ENCODE results near the gene PTAFR. TPM values are rescaled to one million over a fixed set of nuclear protein-coding genes. Genes with fewer than 3 reads are reported as not detected.

PTAFR gene
- total RNA-seq, 1 donor from 2014 or later, result 0.08 TPM

DNA sequence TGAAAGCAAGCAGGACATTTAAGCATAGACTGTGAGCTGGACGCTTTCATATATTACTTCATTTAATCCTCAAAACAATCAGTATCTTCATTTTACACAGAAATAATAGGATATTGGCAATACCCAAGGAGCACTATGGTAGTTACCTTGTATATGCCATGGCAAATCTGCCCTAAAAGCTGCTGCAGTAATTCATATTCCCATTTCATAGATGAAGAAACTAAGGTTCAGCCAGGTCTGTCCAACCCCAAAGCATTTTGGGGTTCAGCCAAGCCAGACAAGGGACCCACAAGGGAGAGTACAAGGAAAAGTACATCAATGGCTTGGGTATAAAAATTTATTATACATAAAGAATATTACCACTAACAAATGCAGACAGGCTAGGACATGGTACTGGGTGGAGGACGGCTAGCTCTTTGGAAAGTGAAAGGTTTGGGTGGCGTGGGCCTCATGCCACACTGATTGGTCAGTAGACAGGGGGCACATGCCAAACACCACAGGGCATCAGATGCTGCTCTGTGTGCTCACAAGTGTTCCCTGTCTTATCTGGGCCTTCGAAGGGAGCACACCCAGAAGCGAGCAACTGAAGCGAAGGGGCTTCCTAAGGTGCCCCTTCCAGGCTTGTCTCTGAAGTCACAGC, 23.9 kb upstream of the PTAFR start:
- H3K4me3 Mint-ChIP-seq (ENCODE audit: unreplicated experiment), result no peak overlapping the region
- DNase-seq (ENCODE audit: extremely low spot score, unreplicated experiment), result no peak
- TF ChIP-seq, protein P1, sequence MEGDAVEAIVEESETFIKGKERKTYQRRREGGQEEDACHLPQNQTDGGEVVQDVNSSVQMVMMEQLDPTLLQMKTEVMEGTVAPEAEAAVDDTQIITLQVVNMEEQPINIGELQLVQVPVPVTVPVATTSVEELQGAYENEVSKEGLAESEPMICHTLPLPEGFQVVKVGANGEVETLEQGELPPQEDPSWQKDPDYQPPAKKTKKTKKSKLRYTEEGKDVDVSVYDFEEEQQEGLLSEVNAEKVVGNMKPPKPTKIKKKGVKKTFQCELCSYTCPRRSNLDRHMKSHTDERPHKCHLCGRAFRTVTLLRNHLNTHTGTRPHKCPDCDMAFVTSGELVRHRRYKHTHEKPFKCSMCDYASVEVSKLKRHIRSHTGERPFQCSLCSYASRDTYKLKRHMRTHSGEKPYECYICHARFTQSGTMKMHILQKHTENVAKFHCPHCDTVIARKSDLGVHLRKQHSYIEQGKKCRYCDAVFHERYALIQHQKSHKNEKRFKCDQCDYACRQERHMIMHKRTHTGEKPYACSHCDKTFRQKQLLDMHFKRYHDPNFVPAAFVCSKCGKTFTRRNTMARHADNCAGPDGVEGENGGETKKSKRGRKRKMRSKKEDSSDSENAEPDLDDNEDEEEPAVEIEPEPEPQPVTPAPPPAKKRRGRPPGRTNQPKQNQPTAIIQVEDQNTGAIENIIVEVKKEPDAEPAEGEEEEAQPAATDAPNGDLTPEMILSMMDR (IDR thresholded peaks at IDR 0.05), result no peak
- H3K9me3 Mint-ChIP-seq (ENCODE audit: unreplicated experiment), result no peaks in the 10 kb centered on the region
- no peaks in the 10 kb centered on the region for H3K4me1 Mint-ChIP-seq (ENCODE audit: unreplicated experiment)
- peaks cover 38% of the 10 kb centered on the region for H3K36me3 Mint-ChIP-seq (ENCODE audit: unreplicated experiment)
- no peaks in the 10 kb centered on the region for H3K27me3 Mint-ChIP-seq (ENCODE audit: unreplicated experiment)
- no peak overlapping the region for H3K27ac Mint-ChIP-seq (ENCODE audit: unreplicated experiment)

DNA sequence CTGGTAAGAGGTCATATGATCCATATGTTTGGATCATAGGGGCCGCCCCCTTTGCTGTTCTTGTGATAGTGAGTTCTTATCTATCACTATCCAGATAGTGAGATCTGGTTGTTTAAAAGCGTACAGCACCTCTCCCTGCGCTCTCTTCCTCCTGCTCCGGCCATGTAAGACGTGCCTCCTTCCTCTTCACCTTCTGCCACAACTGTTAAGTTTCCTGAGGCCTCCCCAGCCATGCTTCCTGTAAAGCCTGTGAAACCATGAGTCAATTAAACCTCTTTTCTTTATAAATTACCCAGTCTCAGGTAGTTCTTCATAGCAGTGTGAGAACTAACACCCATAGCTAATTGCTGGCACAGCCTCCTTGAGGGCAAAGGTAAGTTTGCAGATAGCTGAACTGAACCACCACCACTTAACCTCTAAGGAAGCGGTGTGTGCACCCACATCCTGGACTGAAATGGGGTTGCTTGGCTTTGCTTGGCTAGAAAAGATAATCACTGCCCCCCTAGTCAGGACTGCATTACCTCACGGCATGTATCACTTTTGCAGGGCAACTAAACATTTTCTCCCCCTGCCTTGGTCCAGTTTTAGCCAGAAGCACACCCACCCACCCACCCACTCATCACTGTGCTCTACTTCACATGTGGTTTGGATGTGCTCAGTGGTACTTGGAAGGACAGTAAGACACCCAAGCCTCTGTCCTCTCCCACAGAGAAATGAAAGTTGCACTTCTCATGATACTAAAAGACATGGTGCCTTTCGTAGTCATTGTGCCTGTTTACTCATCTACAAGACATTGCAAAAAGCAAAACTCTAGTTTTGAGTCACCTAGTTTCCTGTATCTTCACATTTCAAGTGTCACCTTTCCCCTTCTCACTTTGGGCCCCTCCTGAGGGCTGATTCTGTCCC, 23.1 kb upstream of the PTAFR start:
- DNase-seq (ENCODE audit: extremely low spot score, unreplicated experiment), result no peak
- no peaks in the 10 kb centered on the region for H3K9me3 Mint-ChIP-seq (ENCODE audit: unreplicated experiment)
- TF ChIP-seq, protein P1 (IDR thresholded peaks at IDR 0.05), result no peak
- no peaks in the 10 kb centered on the region for H3K4me1 Mint-ChIP-seq (ENCODE audit: unreplicated experiment)
- H3K36me3 Mint-ChIP-seq (ENCODE audit: unreplicated experiment), result peaks cover 32% of the 10 kb centered on the region
- no peaks in the 10 kb centered on the region for H3K27me3 Mint-ChIP-seq (ENCODE audit: unreplicated experiment)
- no peak overlapping the region for H3K27ac Mint-ChIP-seq (ENCODE audit: unreplicated experiment)
- H3K4me3 Mint-ChIP-seq (ENCODE audit: unreplicated experiment), result no peak overlapping the region

DNA sequence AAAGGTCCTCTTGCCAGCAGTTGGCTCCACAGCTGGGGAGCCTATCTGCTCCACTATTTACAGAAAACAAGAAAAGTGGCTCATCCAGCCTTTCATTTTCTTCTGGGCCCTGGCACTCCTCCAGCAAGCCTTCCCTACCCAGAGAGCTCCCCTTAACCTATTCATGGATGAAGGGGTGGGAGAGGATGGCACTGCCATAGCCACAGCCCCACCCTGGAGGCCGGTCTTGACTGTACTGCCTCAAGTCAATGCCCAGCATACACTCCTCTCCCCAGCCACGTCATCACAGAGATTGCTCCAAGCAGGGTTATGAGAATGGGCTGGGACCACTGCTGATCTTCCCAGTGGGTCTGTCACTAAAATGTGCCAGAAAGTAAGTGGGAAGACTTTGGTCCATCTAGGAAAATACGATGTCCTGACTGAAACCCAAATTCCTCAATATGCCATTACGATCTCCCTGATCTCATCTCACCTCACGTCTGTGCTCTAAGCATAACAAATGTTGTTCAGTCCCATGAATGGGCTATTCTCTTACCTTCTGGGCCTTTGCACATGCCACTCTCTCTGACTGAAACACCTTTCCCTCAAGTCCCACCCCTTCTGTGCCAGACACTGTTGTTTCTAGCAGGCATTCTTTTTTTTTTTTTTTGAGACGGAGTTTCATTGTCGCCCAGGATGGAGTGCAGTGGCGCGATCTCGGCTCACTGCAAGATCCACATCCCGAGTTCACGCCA, 21.4 kb upstream of the PTAFR start:
- no peaks in the 10 kb centered on the region for H3K9me3 Mint-ChIP-seq (ENCODE audit: unreplicated experiment)
- H3K27ac Mint-ChIP-seq (ENCODE audit: unreplicated experiment), result no peak overlapping the region
- no peak overlapping the region for H3K4me3 Mint-ChIP-seq (ENCODE audit: unreplicated experiment)
- TF ChIP-seq, protein P1 (IDR thresholded peaks at IDR 0.05), result no peak
- H3K4me1 Mint-ChIP-seq (ENCODE audit: unreplicated experiment), result no peaks in the 10 kb centered on the region
- peaks cover 22% of the 10 kb centered on the region for H3K36me3 Mint-ChIP-seq (ENCODE audit: unreplicated experiment)
- DNase-seq (ENCODE audit: extremely low spot score, unreplicated experiment), result no peak
- H3K27me3 Mint-ChIP-seq (ENCODE audit: unreplicated experiment), result no peaks in the 10 kb centered on the region

DNA sequence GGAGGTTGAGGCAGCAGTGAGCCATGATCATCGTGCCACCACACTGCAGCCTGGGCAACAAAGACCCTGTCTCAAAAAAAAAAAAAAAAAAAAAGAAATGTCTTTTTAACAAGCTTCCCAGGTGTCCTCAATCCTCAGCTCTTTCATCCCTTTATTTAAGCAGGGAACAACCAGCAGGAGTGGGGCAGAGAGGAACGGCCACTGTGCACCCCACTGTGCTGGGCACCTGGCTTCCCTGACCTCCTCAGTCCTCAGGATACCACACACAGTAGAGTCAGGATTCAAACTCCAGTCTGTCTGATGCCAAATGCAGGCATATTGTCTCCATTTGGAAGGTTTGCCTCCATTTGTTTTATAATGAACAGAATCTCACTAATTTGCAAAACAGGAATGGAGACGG, 19.8 kb upstream of the PTAFR start:
- no peak for DNase-seq (ENCODE audit: extremely low spot score, unreplicated experiment)
- H3K27me3 Mint-ChIP-seq (ENCODE audit: unreplicated experiment), result no peaks in the 10 kb centered on the region
- TF ChIP-seq, protein P1 (IDR thresholded peaks at IDR 0.05), result no peak
- H3K27ac Mint-ChIP-seq (ENCODE audit: unreplicated experiment), result no peak overlapping the region
- peaks cover 22% of the 10 kb centered on the region for H3K36me3 Mint-ChIP-seq (ENCODE audit: unreplicated experiment)
- no peak overlapping the region for H3K4me3 Mint-ChIP-seq (ENCODE audit: unreplicated experiment)
- H3K4me1 Mint-ChIP-seq (ENCODE audit: unreplicated experiment), result no peaks in the 10 kb centered on the region
- H3K9me3 Mint-ChIP-seq (ENCODE audit: unreplicated experiment), result no peaks in the 10 kb centered on the region

All from osteocyte (in vitro differentiated cells).